Fibroblast of skin of right biceps (primary cell): ENCODE data around the gene TFB1M.
"Not testable (repeated sequence)": the region's sequence is repeated elsewhere in the genome, so short reads cannot be mapped to it uniquely, and the experiment has no call there.

ENCODE experiments used
- DNase-seq: peaks from one replicate; pipeline ENCODE4 v3.0.0-alpha.2; 2013

TFB1M gene

GRCh38 chr6:155329460-155330132 lies 15.3 kb upstream of the TFB1M start:
- DNase-seq, result no peak

GRCh38 chr6:155328539-155329459 lies 14.5 kb upstream of the TFB1M start:
- DNase-seq, result no peak

- DNase-seq, result no peak
Measured at GRCh38 chr6:155328074-155328538, 13.8 kb upstream of the TFB1M start.

GRCh38 chr6:155327326-155328073 lies 13.2 kb upstream of the TFB1M start:
- peak; percentile 72 for DNase-seq

- no peak for DNase-seq
Measured at GRCh38 chr6:155325700-155326516, 11.6 kb upstream of the TFB1M start.

GRCh38 chr6:155324993-155325392 lies 10.7 kb upstream of the TFB1M start:
- DNase-seq, result no peak

GRCh38 chr6:155324172-155324571 lies 9.9 kb upstream of the TFB1M start:
- DNase-seq, result no peak

GRCh38 chr6:155319902-155320301 lies 5.6 kb upstream of the TFB1M start:
- DNase-seq, result no peak

- DNase-seq, result no peak
Measured at GRCh38 chr6:155317186-155317585, 2.9 kb upstream of the TFB1M start.

- no peak for DNase-seq
Measured at GRCh38 chr6:155316419-155316818, 2.1 kb upstream of the TFB1M start.

- DNase-seq, result no peak
Measured at GRCh38 chr6:155315516-155315871, 1.2 kb upstream of the TFB1M start.

GRCh38 chr6:155314773-155315515 lies 660 bp upstream of the TFB1M start:
- peak; percentile 89 for DNase-seq

GRCh38 chr6:155313602-155314091 lies 637 bp downstream of the TFB1M start:
- DNase-seq, result peak; percentile 34

- DNase-seq, result not testable (repeated sequence)
Measured at GRCh38 chr6:155312950-155313349, 1.3 kb downstream of the TFB1M start.

- DNase-seq, result no peak
Measured at GRCh38 chr6:155311583-155311982, 2.7 kb downstream of the TFB1M start.

GRCh38 chr6:155311086-155311485 lies 3.2 kb downstream of the TFB1M start:
- DNase-seq, result no peak

- peak; percentile 34 for DNase-seq
Measured at GRCh38 chr6:155310596-155310995, 3.7 kb downstream of the TFB1M start.

- no peak for DNase-seq
Measured at GRCh38 chr6:155309150-155309549, 5.1 kb downstream of the TFB1M start.

- DNase-seq, result no peak
Measured at GRCh38 chr6:155306958-155307357, 7.3 kb downstream of the TFB1M start.

GRCh38 chr6:155303361-155303870 lies 10.9 kb downstream of the TFB1M start:
- peak; percentile 15 for DNase-seq

GRCh38 chr6:155301867-155302266 lies 12.4 kb downstream of the TFB1M start:
- peak; percentile 72 for DNase-seq
